ENCODE measurements around the gene WDR86.

WDR86 gene

GRCh38 chr7:151378496-151379192 lies 31.2 kb downstream of the WDR86 start:
- DNase-seq: no peak

- no peak for DNase-seq
These were observed 31.8 kb downstream of the WDR86 start for GRCh38 chr7:151378011-151378410.

GRCh38 chr7:151377406-151377805 lies 32.4 kb downstream of the WDR86 start:
- DNase-seq: no peak

GRCh38 chr7:151376218-151376902 lies 33.5 kb downstream of the WDR86 start:
- DNase-seq: no peak

GRCh38 chr7:151375530-151376217 lies 34.2 kb downstream of the WDR86 start:
- no peak for DNase-seq

GRCh38 chr7:151374726-151375125 lies 35.1 kb downstream of the WDR86 start:
- no peak for DNase-seq

- DNase-seq: no peak
These were observed 35.7 kb downstream of the WDR86 start for GRCh38 chr7:151374139-151374538.

- DNase-seq: no peak
These were observed 36.2 kb downstream of the WDR86 start for GRCh38 chr7:151373599-151373998.

- no peak for DNase-seq
These were observed 37.1 kb downstream of the WDR86 start for GRCh38 chr7:151372612-151373265.

GRCh38 chr7:151371266-151371665 lies 38.6 kb downstream of the WDR86 start:
- no peak for DNase-seq

- DNase-seq: peak; percentile 81 to 88 (median 86)
These were observed 41.7 kb downstream of the WDR86 start for GRCh38 chr7:151368136-151368571.

- DNase-seq: no peak
These were observed 42.6 kb downstream of the WDR86 start for GRCh38 chr7:151367284-151367683.

- DNase-seq: no peak
These were observed 43.0 kb downstream of the WDR86 start for GRCh38 chr7:151366880-151367222.

- DNase-seq: no peak
These were observed 43.5 kb downstream of the WDR86 start for GRCh38 chr7:151366166-151366879.

GRCh38 chr7:151363182-151363581 lies 46.7 kb downstream of the WDR86 start:
- no peak for DNase-seq

- no peak for DNase-seq
These were observed 48.5 kb downstream of the WDR86 start for GRCh38 chr7:151361193-151361959.

GRCh38 chr7:151352512-151352911 lies 57.3 kb downstream of the WDR86 start:
- DNase-seq: no peak

- DNase-seq: peak; percentile 63 to 75 (median 72)
These were observed 57.9 kb downstream of the WDR86 start for GRCh38 chr7:151351967-151352366.

GRCh38 chr7:151351027-151351426 lies 58.8 kb downstream of the WDR86 start:
- peak; percentile 32 to 71 (median 52) for DNase-seq

GRCh38 chr7:151349507-151349853 lies 60.4 kb downstream of the WDR86 start:
- DNase-seq: no peak

GRCh38 chr7:151348970-151349369 lies 60.9 kb downstream of the WDR86 start:
- no peak for DNase-seq

GRCh38 chr7:151347200-151347599 lies 62.6 kb downstream of the WDR86 start:
- no peak for DNase-seq
